Erythroblast (primary cell): ENCODE measurements around the gene BCL2.

ENCODE experiments used
- GATA1 ChIP-seq: IDR thresholded peaks from 2 replicates; pipeline ENCODE4 v1.6.1; 2011; ENCODE audit warnings: low read depth, mild to moderate bottlenecking, control low read depth, low read length, moderate library complexity
- POLR2A ChIP-seq: IDR thresholded peaks from 2 replicates; pipeline ENCODE4 v1.6.1; 2011; ENCODE audit warnings: mild to moderate bottlenecking, low read length

- no peak for TF ChIP-seq POLR2A
- no peak for TF ChIP-seq GATA1
Measured at GRCh38 chr18:63326011-63326410, 6.4 kb upstream of the BCL2 start.
